Activated CD4-positive, alpha-beta T cell treated with anti-CD3 and anti-CD28 coated beads, Interleukin-2, amount 10 ng/mL, durations not matched to agents 7 days and 5 days (primary cell): ENCODE results near the gene LONRF2. TPM values are rescaled to one million over a fixed set of nuclear protein-coding genes. Genes with fewer than 3 reads are reported as not detected.
"Not testable (repeated sequence)": the region's sequence is repeated elsewhere in the genome, so short reads cannot be mapped to it uniquely, and the experiment has no call there.

Experiments
- CTCF ChIA-PET: fragments of 350-600 bp; sonication (Branson Sonifier 250); formaldehyde crosslinking; loops from one replicate; lab custom pipeline; 2021; ENCODE audit warnings: antibody characterized with exemption; lab: Charles Lee
- POLR2A ChIA-PET: fragments of 350-600 bp; sonication (Branson Sonifier 250); formaldehyde crosslinking; loops from one replicate; lab custom pipeline; 2021; ENCODE audit warnings: antibody characterized with exemption; lab: Charles Lee
- DNase-seq: peaks from one replicate; pipeline ENCODE4 v3.0.0-alpha.2; 2020
- H3K27ac Mint-ChIP-seq: one replicate; pipeline ENCODE4 v1.8.0; 2021; ENCODE audit warnings: mild to moderate bottlenecking, moderate library complexity, mixed read lengths
- H3K27me3 Mint-ChIP-seq: one replicate; pipeline ENCODE4 v1.8.0; 2021; ENCODE audit warnings: mixed read lengths
- H3K36me3 Mint-ChIP-seq: one replicate; pipeline ENCODE4 v1.8.0; 2021; ENCODE audit warnings: low read depth, mixed read lengths
- H3K4me1 Mint-ChIP-seq: one replicate; pipeline ENCODE4 v1.8.0; 2021; ENCODE audit warnings: mixed read lengths
- H3K4me3 Mint-ChIP-seq: one replicate; pipeline ENCODE4 v1.8.0; 2021; ENCODE audit warnings: mild to moderate bottlenecking, moderate library complexity, mixed read lengths
- H3K9me3 Mint-ChIP-seq: one replicate; pipeline ENCODE4 v1.8.0; 2021; ENCODE audit warnings: mixed read lengths
- total RNA-seq, 2 experiments: library from RNA; stranded (reverse); gene quantifications; one replicate each; pipeline ENCODE4 v1.2.3, GENCODE V29; 2021

LONRF2 gene
- total RNA-seq, 2 experiments from 2014 or later, result 0.02 TPM

DNA sequence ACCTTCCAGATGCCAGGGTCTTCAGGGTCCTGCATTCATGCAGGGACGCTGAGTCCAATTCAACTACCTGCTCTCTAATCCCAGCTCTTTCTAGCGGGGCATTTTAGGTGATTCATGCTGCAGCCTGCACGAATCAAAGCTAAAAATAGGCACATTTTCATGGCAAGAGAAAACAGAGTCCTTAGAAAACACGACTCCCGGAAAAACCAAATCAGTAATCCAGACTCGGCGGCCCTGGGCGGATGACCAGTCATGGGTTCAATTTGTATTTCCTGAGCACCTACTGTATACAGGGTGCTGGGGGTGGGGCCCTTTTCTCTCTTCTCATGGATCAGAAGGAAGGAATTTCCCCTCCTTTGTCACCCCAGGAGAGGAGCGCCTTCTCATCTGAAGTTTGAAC, 64.4 kb downstream of the LONRF2 start:
- H3K4me3 Mint-ChIP-seq, result no peak overlapping the region
- no peak overlapping the region for H3K27ac Mint-ChIP-seq
- H3K36me3 Mint-ChIP-seq, result no peaks in the 10 kb centered on the region
- ChIA-PET CTCF (no interaction called here), POLR2A (no interaction called here)
- no peaks in the 10 kb centered on the region for H3K27me3 Mint-ChIP-seq
- H3K9me3 Mint-ChIP-seq, result no peaks in the 10 kb centered on the region
- no peaks in the 10 kb centered on the region for H3K4me1 Mint-ChIP-seq
- DNase-seq, result no peak

DNA sequence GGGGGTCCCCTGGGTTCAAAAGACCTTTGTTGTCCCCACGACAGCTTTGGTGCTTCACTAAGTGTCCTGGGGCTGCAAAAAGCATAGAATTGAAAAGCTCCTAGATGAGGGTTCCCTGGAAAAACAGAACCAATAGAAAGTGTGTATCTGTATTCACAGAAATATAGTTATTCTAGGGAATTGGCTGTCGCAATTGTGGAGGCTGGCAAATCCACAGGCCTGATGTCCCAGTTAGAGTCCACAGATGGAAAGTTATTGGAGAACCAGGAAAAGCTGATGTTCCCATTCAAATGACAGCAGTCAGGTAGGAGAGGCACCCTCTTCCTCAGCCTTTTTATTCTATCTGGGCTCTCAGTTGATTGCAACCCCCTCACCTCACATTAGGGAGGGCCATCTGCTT, 65.5 kb downstream of the LONRF2 start:
- POLR2A ChIA-PET, result no interaction called here
- no peak overlapping the region for H3K4me3 Mint-ChIP-seq
- H3K27ac Mint-ChIP-seq, result no peak overlapping the region
- no peak for DNase-seq
- no peaks in the 10 kb centered on the region for H3K36me3 Mint-ChIP-seq
- H3K9me3 Mint-ChIP-seq, result no peaks in the 10 kb centered on the region
- no peaks in the 10 kb centered on the region for H3K27me3 Mint-ChIP-seq
- H3K4me1 Mint-ChIP-seq, result no peaks in the 10 kb centered on the region
- CTCF ChIA-PET, result no interaction called here

DNA sequence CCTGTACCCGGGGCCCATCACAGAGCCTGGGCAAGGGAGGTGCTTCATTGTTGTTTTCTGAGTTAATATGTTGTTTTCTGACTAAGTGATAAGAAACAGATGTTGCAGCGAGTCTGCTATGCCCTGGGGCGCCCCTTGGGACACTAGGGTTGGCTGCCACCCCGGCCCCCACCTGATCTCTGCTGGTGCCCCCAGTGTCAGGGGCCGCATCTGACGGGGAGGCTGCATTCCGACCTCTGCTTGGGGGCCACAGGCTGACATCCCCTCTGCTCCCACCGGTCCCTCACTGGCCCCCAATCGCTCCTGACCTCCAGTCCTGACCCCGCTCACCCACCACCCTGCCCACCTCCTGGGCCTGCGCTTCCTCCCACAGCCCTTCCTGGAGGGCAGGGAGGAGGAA, 65.9 kb downstream of the LONRF2 start:
- Mint-ChIP-seq H3K4me3 (no peak overlapping the region), H3K27ac (no peak overlapping the region), H3K27me3 (no peaks in the 10 kb centered on the region), H3K36me3 (no peaks in the 10 kb centered on the region), H3K9me3 (no peaks in the 10 kb centered on the region), H3K4me1 (no peaks in the 10 kb centered on the region)
- ChIA-PET CTCF (interaction anchor here (0.6 kb wide), 1 partner anchor 120 kb away, joined by 4 read pairs; no protein-coding TSS in a partner anchor), POLR2A (interaction anchor here (0.7 kb wide), 1 partner anchor 10 kb away, joined by 5 read pairs; no protein-coding TSS in a partner anchor)
- DNase-seq, result no peak

DNA sequence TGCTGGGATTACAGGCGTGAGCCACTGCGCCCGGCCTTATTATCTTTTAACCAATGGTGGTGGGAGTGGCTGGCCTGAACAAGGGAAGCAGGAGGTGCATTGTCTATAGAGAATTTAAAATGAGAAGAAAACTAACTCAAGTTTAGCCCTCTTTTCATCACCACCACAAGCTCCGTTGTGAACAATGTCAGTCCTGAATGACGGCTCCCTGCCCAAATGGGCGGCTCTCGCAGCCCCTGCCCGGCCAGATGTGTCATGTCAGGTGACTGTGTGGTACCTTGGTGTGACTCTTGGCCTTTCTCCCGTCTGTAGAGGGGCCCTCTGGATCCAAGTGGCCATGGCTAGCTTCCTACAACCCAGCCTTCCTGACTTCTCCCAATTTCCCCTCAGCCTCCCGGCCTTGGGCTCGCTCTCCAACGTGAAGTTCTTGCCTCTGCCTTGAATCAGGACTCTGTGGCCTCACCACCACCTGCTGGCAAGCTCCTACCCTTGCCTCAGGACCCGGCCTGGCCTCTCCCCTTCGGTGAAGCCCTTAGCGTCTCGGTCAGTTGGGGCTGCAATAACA, 67.6 kb downstream of the LONRF2 start:
- Mint-ChIP-seq H3K4me1 (no peaks in the 10 kb centered on the region), H3K36me3 (no peaks in the 10 kb centered on the region), H3K27ac (no peak overlapping the region), H3K9me3 (no peaks in the 10 kb centered on the region), H3K4me3 (no peak overlapping the region), H3K27me3 (no peaks in the 10 kb centered on the region)
- DNase-seq, result no peak
- CTCF ChIA-PET, result no interaction called here
- POLR2A ChIA-PET, result no interaction called here

DNA sequence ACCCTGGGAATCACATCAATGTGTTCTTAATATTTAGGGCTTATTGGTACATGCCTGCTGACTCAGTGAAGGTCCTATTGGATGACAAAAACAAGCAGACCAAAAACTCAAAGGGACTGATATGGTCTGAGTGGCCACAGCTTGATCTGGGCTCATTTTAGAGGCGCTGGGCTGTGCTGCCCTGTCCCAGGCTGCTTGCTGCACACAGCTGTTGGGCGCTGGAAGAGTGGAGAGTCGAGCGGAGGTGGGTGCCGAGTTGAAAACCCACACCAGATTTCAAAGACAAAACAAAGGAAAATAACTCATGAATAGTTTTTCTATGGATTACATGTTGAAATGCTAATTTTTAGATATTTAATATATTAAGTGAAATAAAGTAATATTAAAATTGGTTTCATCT, 68.5 kb downstream of the LONRF2 start:
- H3K4me1 Mint-ChIP-seq, result no peaks in the 10 kb centered on the region
- ChIA-PET CTCF (no interaction called here), POLR2A (no interaction called here)
- no peak for DNase-seq
- H3K9me3 Mint-ChIP-seq, result no peaks in the 10 kb centered on the region
- no peak overlapping the region for H3K27ac Mint-ChIP-seq
- H3K36me3 Mint-ChIP-seq, result no peaks in the 10 kb centered on the region
- no peaks in the 10 kb centered on the region for H3K27me3 Mint-ChIP-seq
- H3K4me3 Mint-ChIP-seq, result no peak overlapping the region

DNA sequence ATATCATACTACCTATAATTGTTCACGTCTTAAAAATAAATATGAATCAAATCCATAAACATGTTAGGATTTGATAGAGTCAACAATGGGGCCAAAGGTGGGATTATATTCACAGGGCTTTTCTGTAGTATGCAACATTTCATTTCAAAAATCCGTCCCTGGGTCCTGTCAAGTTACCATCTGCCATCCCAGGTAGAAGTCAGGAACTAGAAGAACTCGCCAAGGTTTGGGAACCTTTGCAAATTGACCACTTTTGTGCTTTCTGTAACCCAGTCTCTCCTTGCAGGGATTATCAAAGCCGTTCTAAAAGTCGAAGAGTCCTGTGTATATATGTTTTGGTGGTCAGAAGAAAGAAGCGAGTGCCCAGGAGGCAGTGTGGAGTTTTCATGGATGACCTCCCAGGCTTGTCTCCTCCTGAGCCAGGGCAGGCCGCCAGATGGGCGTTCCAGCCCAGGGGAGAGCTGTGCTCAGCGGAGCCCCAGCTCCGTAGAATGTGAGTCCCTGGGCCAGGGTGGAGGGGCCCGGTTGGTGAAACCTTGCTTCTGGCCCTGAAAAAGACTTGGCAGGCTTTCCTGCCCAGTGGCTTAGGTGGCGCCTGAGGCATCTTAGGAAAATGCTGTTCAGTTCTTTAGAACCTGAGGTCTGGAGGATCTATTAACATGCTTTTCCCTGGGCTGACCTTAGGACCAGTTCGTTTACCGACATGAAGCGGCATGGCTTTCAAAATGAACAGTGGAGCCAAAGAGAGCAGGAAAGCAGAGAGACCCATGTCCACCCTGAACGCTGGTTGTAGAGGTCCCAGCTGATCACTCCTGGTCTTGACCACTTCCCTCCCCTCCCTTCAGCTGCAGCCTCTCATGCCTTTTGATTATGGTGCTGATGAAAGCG, 69.2 kb downstream of the LONRF2 start:
- ChIA-PET POLR2A (no interaction called here), CTCF (no interaction called here)
- no peak overlapping the region for H3K27ac Mint-ChIP-seq
- H3K4me1 Mint-ChIP-seq, result no peaks in the 10 kb centered on the region
- H3K9me3 Mint-ChIP-seq, result no peaks in the 10 kb centered on the region
- no peaks in the 10 kb centered on the region for H3K36me3 Mint-ChIP-seq
- H3K4me3 Mint-ChIP-seq, result no peak overlapping the region
- no peaks in the 10 kb centered on the region for H3K27me3 Mint-ChIP-seq
- DNase-seq, result no peak

DNA sequence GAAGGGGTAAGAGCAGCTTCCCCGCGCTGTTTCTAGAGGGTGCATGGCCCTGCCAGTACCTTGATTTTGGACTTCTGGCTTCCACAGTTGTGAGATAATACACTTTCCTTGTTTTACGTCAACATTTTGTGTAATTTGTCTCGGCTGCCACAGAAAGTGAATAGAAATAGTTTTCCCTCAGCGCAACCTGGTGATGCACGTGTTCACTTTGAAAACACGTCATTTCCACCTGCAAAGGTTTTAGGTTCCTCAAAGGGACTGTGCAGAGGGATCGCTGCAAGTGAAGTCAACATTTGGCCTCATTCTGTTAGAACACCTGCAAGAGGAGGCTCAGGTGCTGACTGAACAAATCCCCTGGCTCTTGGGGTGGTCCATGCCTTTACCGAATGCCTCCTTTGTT, 71.7 kb downstream of the LONRF2 start:
- Mint-ChIP-seq H3K9me3 (no peaks in the 10 kb centered on the region), H3K27ac (no peak overlapping the region), H3K4me3 (no peak overlapping the region), H3K4me1 (no peaks in the 10 kb centered on the region), H3K36me3 (no peaks in the 10 kb centered on the region), H3K27me3 (peaks cover 3% of the 10 kb centered on the region)
- no peak for DNase-seq
- ChIA-PET POLR2A (no interaction called here), CTCF (no interaction called here)

DNA sequence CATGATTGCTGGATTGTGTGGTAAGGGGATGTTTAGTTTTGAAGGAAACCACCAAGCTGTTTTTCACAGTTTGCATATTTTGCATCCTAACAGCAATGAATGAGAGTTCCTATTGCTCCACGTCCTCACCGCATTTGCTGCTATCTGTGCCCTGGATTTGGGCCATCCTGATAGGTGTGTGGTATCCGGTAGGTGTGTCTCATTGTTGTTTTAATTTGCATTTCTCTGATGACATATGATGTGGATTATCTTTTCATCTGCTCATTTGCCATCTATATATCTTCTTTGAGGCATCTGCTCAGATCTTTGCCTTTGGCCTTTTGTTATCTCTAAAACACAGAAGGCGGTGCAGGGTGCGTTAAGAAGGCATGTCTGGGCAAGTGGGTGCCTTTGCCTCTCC, 73.3 kb downstream of the LONRF2 start:
- Mint-ChIP-seq H3K9me3 (no peaks in the 10 kb centered on the region), H3K4me3 (no peak overlapping the region), H3K27ac (no peak overlapping the region), H3K4me1 (no peaks in the 10 kb centered on the region), H3K27me3 (peaks cover 3% of the 10 kb centered on the region), H3K36me3 (no peaks in the 10 kb centered on the region)
- CTCF ChIA-PET, result no interaction called here
- DNase-seq, result no peak
- POLR2A ChIA-PET, result no interaction called here

DNA sequence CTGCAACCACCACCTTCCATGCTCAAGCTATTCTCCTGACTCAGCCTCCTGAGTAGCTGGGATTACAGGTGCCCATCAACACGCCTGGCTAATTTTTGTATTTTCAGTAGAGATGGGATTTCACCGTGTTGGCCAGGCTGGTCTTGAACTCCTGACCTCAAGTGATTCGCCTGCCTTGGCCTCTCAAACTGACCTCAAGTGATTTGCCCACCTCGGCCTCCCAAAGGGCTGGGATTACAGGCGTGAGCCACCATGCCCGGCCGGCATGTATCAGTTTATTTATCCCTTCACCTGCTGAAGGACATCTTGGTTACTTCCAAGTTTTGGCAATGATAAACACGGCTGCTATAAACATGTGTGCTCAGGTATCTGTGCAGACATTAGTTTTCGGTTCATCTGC, 73.7 kb downstream of the LONRF2 start:
- DNase-seq, H3K27me3 Mint-ChIP-seq, H3K9me3 Mint-ChIP-seq, POLR2A ChIA-PET, CTCF ChIA-PET, H3K4me3 Mint-ChIP-seq, H3K4me1 Mint-ChIP-seq, H3K27ac Mint-ChIP-seq, H3K36me3 Mint-ChIP-seq: not testable (repeated sequence)

DNA sequence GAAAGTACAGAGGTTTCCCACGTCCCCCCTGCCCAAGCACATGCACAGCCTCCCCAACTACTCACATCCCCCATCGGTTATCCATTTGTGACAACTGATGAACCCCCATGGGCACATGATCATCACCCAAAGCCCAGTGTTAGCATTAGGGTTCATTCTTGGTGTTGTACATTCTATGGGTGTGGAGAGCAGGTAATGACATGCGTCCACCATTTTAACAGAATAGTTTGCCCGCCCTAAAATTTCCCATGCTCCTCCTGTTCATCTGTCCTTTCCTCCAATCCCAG, 74.3 kb downstream of the LONRF2 start:
- H3K27me3 Mint-ChIP-seq, result peaks cover 3% of the 10 kb centered on the region
- no peaks in the 10 kb centered on the region for H3K9me3 Mint-ChIP-seq
- no peak overlapping the region for H3K4me3 Mint-ChIP-seq
- no peak overlapping the region for H3K27ac Mint-ChIP-seq
- H3K4me1 Mint-ChIP-seq, result no peaks in the 10 kb centered on the region
- CTCF ChIA-PET, result no interaction called here
- no peak for DNase-seq
- H3K36me3 Mint-ChIP-seq, result no peaks in the 10 kb centered on the region
- POLR2A ChIA-PET, result no interaction called here

DNA sequence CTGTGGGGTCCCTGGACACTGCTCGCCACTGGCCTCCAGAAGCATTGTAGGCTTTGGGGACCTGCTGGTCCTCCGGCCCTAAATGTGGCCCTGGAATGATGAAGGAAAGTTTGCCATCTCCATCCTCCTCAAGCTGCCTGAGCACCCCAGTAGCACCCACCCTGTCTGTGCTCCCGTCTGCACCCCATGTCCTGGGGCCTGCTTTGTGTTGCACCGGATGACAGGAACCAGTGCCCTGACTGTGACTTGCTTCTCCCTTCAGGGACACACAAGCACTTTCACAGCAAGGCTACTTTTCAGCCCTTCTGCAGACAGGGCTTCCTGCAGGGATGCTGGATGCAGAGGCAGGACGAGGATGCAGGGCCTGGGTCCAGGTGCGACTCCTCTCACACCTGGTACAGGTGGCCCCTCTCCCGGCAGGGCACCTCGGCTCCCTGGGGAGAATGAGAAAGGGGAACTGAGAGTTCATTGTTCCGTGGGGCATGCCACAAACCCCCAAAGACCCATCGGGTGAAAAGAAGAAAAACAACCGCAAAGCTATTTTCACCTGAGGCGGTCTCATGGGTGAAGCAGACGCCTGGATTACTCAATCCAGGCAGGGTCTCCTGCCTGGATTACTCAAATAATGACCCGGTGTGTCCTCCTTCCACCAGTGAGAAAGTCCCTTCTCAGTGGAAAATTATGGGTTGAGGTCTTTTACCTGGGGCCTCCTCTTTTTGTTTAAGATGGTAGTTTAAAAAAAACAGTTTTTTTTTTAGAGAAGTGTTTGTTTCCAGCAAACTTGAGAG, 74.9 kb downstream of the LONRF2 start:
- Mint-ChIP-seq H3K4me3 (no peak overlapping the region), H3K27ac (no peak overlapping the region), H3K9me3 (no peaks in the 10 kb centered on the region), H3K27me3 (peaks cover 3% of the 10 kb centered on the region), H3K4me1 (no peaks in the 10 kb centered on the region), H3K36me3 (no peaks in the 10 kb centered on the region)
- CTCF ChIA-PET, result interaction anchor here (1.4 kb wide), 1 partner anchor 14 kb away, joined by 6 read pairs; no protein-coding TSS in a partner anchor
- POLR2A ChIA-PET, result no interaction called here
- DNase-seq, result no peak

DNA sequence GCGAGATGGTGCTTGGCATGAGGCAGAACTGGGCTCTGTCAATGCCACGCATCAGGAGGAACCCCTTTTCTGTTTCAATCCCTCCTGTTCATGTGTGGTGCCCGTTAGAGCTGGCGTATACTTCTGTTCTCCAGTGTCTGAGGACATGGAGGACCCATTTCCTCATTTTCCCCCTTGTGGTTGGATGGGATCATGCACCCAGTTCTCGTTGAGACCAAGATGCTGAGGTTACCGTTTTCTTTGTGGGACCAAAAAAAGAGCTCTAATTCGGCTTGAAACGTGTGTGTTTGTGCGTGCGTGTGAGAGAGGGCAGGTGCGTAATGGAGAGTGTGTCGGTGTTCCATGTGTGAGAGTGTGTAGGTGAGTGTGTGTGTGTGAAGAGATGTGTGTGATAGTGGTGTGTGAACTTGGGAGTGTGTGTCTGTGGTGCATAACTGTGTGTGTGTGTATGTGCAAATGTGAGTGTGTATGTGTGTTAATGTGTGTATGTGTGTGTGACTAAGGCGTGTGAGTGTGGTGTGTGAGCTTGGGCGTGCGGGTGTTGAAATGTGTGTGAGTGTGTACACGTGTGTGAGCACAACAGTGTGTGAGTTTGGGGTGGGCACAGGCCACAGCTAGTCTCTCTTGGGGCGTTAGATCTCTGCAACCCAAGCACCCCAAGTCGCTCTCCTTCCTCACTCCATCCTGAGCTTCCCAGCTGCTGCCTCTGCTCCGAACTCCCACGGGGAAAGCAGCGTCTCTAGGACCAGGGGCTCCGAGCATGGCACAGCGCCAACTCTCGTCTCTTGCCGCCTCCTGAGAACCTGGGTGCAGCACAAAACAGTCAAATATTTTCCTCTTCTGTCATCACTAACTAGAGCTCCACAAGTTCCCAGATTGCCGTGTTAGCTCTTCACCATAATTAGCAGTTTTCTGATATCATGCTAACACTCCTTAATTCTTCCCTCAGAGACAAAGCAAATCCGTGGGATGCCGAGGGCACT, 75.8 kb downstream of the LONRF2 start:
- no peaks in the 10 kb centered on the region for H3K4me1 Mint-ChIP-seq
- POLR2A ChIA-PET, result interaction anchor here (0.6 kb wide), 1 partner anchor 10 kb away, joined by 5 read pairs; no protein-coding TSS in a partner anchor
- peak; percentile 14 for DNase-seq
- H3K9me3 Mint-ChIP-seq, result no peaks in the 10 kb centered on the region
- H3K27ac Mint-ChIP-seq, result no peak overlapping the region
- peaks cover 3% of the 10 kb centered on the region for H3K27me3 Mint-ChIP-seq
- CTCF ChIA-PET, result interaction anchor here (1.4 to 1.6 kb wide), 3 partner anchors 15 to 427 kb away, joined by 3 to 6 read pairs (median 4); no protein-coding TSS in a partner anchor
- H3K4me3 Mint-ChIP-seq, result no peak overlapping the region
- no peaks in the 10 kb centered on the region for H3K36me3 Mint-ChIP-seq
